NCI-H1436 treated with DMSO at 0.1 percent for 48 hours (cell line): ENCODE measurements around the gene BMAL2.

Experiments used
- DNase-seq: peaks from one replicate; lab custom pipeline; 2025; lab: John Stamatoyannopoulos, UW

Gene BMAL2

DNA sequence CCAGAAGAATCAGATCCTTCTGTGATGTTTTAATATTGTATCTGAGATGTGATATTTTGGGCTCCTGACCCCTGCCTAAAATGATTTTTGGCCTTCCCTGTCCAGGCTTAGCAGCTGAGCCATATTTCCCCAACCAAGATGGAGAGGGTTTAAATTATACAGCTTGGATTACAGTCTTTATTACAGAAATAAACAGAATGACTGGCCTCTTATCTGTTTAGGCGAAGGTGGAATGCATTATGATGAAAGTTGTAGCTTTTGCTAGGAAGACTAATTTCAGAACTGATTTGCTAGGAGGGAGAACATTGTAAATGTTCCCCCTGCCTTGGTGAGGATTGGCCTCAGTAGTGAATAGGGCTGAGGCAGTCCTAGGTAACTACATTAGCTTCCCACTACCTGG lies 23.3 kb downstream of the BMAL2 start:
- no peak for DNase-seq

- DNase-seq = no peak
These were observed 27.1 kb downstream of the BMAL2 start for GRCh38 chr12:27359578-27360340.

DNA sequence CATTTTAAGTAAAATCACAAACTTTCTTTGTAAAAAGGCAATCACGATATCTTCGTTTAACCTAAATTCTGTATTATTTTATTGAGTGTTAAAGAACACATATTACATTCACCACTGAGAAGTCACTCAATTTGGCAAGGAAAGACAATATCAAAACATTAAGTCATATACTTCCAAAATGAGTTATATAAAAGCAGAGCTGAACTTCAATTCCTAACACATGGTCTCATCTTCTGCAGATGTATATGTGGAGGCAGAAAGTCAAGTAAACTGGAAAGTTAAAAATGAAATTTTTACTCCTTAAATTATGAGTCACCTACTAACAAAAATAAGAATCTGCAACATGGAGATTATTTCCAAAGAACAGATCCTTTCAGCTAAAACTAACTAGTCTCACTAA lies 28.7 kb downstream of the BMAL2 start:
- no peak for DNase-seq

DNA sequence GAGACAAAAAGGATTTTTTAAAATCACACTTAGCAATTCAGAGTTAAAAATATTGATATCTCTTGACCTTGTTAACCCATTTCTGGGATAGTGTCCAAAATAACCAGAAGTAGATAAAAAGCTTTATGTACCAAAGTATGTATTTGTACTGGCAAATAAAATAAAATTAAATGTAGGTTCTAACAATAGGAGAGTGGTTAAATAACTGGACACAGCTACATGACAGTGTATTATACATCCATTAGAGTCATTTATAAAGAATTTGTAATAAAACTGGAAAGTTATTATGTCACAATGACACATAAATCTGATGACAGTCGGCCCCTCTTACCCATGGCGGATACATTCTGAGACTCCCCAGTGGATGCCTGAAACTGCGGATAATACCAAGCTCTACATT lies 34.0 kb downstream of the BMAL2 start:
- no peak for DNase-seq

DNA sequence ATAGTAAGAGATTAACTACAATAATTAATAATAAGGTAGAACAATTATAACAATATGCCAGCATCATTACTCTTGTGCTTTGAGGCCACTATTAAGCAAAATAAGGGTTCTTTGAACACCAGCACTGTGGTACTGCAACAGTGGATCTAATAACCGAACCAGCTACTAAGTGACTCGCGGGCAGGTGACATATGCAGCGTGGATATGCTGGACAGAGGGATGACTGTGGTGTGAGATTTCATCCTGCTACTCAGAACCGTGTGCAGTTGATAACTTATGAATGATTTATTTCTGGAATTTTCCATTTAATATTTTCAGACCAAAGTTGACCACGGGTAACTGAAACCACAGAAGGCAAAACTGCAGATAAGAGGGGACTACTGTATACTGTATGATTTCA lies 34.4 kb downstream of the BMAL2 start:
- DNase-seq = no peak

DNA sequence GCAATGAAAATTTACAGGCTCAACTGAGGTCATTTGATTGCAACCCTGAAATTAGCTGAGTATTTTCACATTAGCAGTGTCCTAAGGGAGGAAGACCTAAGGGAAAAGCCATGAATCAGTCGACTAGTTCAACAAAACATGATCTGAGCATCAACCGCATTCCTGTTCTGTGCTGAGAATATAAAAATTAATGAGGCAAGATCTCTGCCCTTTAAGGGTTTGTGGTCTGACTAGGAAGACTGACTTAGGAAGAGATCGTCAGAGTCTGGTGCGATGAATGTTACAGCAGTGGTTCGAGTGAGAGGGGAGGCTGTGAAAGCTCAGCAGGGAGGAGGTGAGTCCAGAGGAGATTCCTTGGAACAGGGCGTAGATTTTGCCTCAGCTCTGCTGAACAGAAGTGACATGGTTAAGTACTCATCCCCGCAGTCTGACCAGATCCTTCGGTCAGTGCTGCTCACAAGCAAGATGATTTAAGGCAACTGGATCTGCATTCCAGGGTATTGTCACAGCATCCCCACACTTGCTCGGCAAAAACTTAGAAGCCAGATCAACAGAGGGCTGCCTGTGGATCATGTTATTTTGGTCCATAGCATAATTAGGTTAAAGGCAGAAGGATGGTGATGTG lies 49.6 kb downstream of the BMAL2 start:
- no peak for DNase-seq
